HCT116 (cell line): ENCODE results near the gene TMEM232. TPM values are rescaled to one million over a fixed set of nuclear protein-coding genes. Genes with fewer than 3 reads are reported as not detected.

ENCODE experiments used
- ATAC-seq: fragments of 200-7000 bp; cut with Tn5 transposase; 2 replicates; pipeline ENCODE4 v1.9.1; 2020; ENCODE audit warnings: mild to moderate bottlenecking, moderate library complexity
- BruUV-seq: library from RNA; stranded (reverse); fragments of 400-500 nt; replicated peaks from 2 replicates; lab custom pipeline; 2021; lab: Mats Ljungman, UMichigan
- CTCF ChIA-PET: fragments of 300-600 bp; sonication (Branson Sonifier 250); formaldehyde crosslinking; loops from one replicate; lab custom pipeline; 2021; ENCODE audit warnings: antibody characterized with exemption; lab: Charles Lee
- POLR2A ChIA-PET: fragments of 300-600, 350-600 bp; sonication (Branson Sonifier 250); formaldehyde crosslinking; loops from one replicate; lab custom pipeline; 2021; ENCODE audit warnings: antibody characterized with exemption; lab: Charles Lee
- RAD21 ChIA-PET, 2 experiments: fragments of 300-600 bp; sonication (Branson Sonifier 250); formaldehyde crosslinking; loops; one replicate each; lab custom pipeline; 2023; ENCODE audit warnings: low total read pairs in 2 of 2; ENCODE audit not compliant: uncharacterized antibody in 2 of 2, unreplicated experiment in 2 of 2, low non-redundant PET in 1 of 2; lab: Charles Lee
- DNase-seq: peaks from one replicate; pipeline ENCODE4 v3.0.0-alpha.2; 2010; ENCODE audit warnings: low read depth, low spot score
- H2AFZ ChIP-seq: fragments of 200-600 bp; shearing (Covaris generic), sonication (generic); 2 replicates; pipeline ENCODE4 v1.6.1; 2017; ENCODE audit warnings: low read depth, mixed run types, mixed read lengths, antibody characterized with exemption, low read length; ENCODE audit not compliant: poor library complexity, severe bottlenecking
- H3K27ac ChIP-seq: 2 replicates; pipeline ENCODE4 v1.5.1; 2012; ENCODE audit warnings: low read depth, low read length
- H3K27me3 ChIP-seq: fragments of 200-600 bp; sonication (generic); 2 replicates; pipeline ENCODE4 v1.6.1; 2016; ENCODE audit warnings: mixed run types, low read length, mixed read lengths; ENCODE audit not compliant: insufficient read depth
- H3K36me3 ChIP-seq, 2 experiments: fragments of 200-500 bp in 1 of 2; fragments of 200-600 bp in 1 of 2; sonication (Bioruptor generic) in 1 of 2; sonication (generic) in 1 of 2; 2 replicates each; pipeline versions ENCODE4 v1.5.1 to v1.6.1; 2014 to 2016; ENCODE audit warnings: low read length in 2 of 2, inconsistent platforms in 1 of 2, mixed read lengths in 1 of 2, mixed run types in 1 of 2; ENCODE audit not compliant: insufficient read depth in 2 of 2, control insufficient read depth in 1 of 2
- H3K4me1 ChIP-seq, 2 experiments: fragments of 200-600 bp in 1 of 2; sonication (generic) in 1 of 2; 2 replicates each; pipeline versions ENCODE4 v1.5.1 to v1.6.1; 2012 to 2017; ENCODE audit warnings: low read length in 2 of 2, inconsistent platforms in 1 of 2, mild to moderate bottlenecking in 1 of 2, mixed read lengths in 1 of 2, mixed run types in 1 of 2, moderate library complexity in 1 of 2; ENCODE audit not compliant: insufficient read depth in 2 of 2, control insufficient read depth in 1 of 2
- H3K4me2 ChIP-seq: fragments of 200-600 bp; sonication (generic); 2 replicates; pipeline ENCODE4 v1.6.1; 2017; ENCODE audit warnings: mixed run types, low read length, mixed read lengths
- H3K4me3 ChIP-seq, 2 experiments: fragments of 200-600 bp in 1 of 2; sonication (generic) in 1 of 2; replicated peaks in 1 of 2; 2 replicates each; pipeline ENCODE4 v1.5.1; 2011 to 2016; ENCODE audit warnings: low read length in 2 of 2, control low read depth in 1 of 2, low read depth in 1 of 2, mild to moderate bottlenecking in 1 of 2, mixed read lengths in 1 of 2, mixed run types in 1 of 2
- H3K79me2 ChIP-seq: fragments of 200-600 bp; sonication (generic); 2 replicates; pipeline ENCODE4 v1.6.1; 2017; ENCODE audit warnings: mild to moderate bottlenecking, mixed run types, low read length, moderate library complexity, mixed read lengths; ENCODE audit not compliant: insufficient read depth
- H3K9ac ChIP-seq: fragments of 200-600 bp; sonication (generic); 2 replicates; pipeline ENCODE4 v1.6.1; 2016; ENCODE audit warnings: low read length, mixed read lengths
- H3K9me2 ChIP-seq: fragments of 200-600 bp; sonication (generic), shearing (Covaris generic); 2 replicates; pipeline ENCODE4 v1.6.1; 2017; ENCODE audit warnings: mixed run types, mild to moderate bottlenecking, moderate library complexity; ENCODE audit not compliant: insufficient read depth
- H3K9me3 ChIP-seq, 2 experiments: fragments of 200-500 bp in 1 of 2; fragments of 200-600 bp in 1 of 2; sonication (Bioruptor generic) in 1 of 2; sonication (generic) in 1 of 2; 2 replicates each; pipeline ENCODE4 v1.6.1; 2014 to 2017; ENCODE audit warnings: low read length in 2 of 2, mixed read lengths in 2 of 2, inconsistent platforms in 1 of 2, low read depth in 1 of 2, mild to moderate bottlenecking in 1 of 2, mixed run types in 1 of 2, moderate library complexity in 1 of 2; ENCODE audit not compliant: control insufficient read depth in 1 of 2, insufficient read depth in 1 of 2
- H4K20me1 ChIP-seq: fragments of 200-600 bp; sonication (generic), shearing (Covaris generic); 2 replicates; pipeline ENCODE4 v1.6.1; 2017; ENCODE audit warnings: mixed run types, mild to moderate bottlenecking, moderate library complexity; ENCODE audit not compliant: insufficient read depth
- EZH2 ChIP-seq: fragments of 200-600 bp; sonication (generic); IDR thresholded peaks from 2 replicates; pipeline ENCODE4 v1.6.1; 2017; ENCODE audit warnings: antibody characterized with exemption, mixed run types
- POLR2AphosphoS5 ChIP-seq: IDR thresholded peaks from 2 replicates; pipeline ENCODE4 v1.6.1; 2011; ENCODE audit warnings: mild to moderate bottlenecking, low read depth, low read length, moderate library complexity
- SIN3A ChIP-seq: IDR thresholded peaks from 2 replicates; pipeline ENCODE4 v1.6.1; 2012; ENCODE audit warnings: low read depth
- intact Hi-C: fragments of 100-400 bp; cut with micrococcal nuclease; formaldehyde crosslinking; loops from 2 replicates; pipeline ENCODE4 v1.10.0; 2022
- total RNA-seq: library from RNA; stranded (reverse); gene quantifications from one replicate; pipeline ENCODE4 v1.2.1, GENCODE V29; 2021; ENCODE audit not compliant: unreplicated experiment
- TF ChIP-seq, protein P1 (sequence below), 3 experiments: fragments of 200-600 bp in 1 of 3; sonication (generic) in 1 of 3; IDR thresholded peaks in 2 of 3; conservative IDR thresholded peaks in 1 of 3; 2 replicates each; pipeline ENCODE4 v1.5.1; 2012 to 2017; ENCODE audit warnings: low read depth in 2 of 3, low read length in 2 of 3, antibody characterized with exemption in 1 of 3, borderline replicate concordance in 1 of 3, control low read depth in 1 of 3, mild to moderate bottlenecking in 1 of 3, mixed read lengths in 1 of 3, mixed run types in 1 of 3, moderate library complexity in 1 of 3; ENCODE audit not compliant: insufficient read depth in 1 of 3
- TF ChIP-seq, protein P2 (sequence below): IDR thresholded peaks from 2 replicates; pipeline ENCODE4 v1.6.1; 2012; ENCODE audit warnings: low read depth

The TMEM232 gene
- total RNA-seq, 1 experiment from 2014 or later = 1.2 TPM

DNA sequence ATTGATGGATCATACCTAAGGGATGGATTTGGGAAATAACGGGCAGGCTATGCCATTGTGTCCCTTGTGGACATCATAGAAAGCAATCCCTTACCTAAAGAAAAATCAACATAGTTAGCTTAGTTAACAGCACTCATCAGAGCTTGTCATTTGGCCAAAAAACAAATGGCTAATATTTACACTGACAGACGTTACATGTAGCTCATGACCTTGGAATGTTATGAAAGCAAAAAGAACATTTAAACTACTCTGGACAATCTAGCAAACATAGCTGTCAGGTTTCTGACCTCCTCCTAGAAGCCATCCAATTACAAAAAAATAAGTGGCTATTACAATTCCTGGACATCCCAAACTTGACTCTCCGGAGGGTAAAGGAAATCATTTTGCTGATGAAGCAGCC is 23.8 kb downstream of the TMEM232 start:
- ChIA-PET RAD21 (no interaction called here), CTCF (no interaction called here), POLR2A (no interaction called here)
- no peaks in the 10 kb centered on the region for H3K79me2 ChIP-seq
- H3K4me2 ChIP-seq = no peak overlapping the region
- no TSS peak for BruUV-seq
- no peaks in the 10 kb centered on the region for H4K20me1 ChIP-seq
- H3K27ac ChIP-seq = no peak overlapping the region
- H3K36me3 ChIP-seq = no peaks in the 10 kb centered on the region
- intact Hi-C loops = no loop called here
- DNase-seq = no peak
- no peak overlapping the region for H2AFZ ChIP-seq
- H3K9me2 ChIP-seq = no peaks in the 10 kb centered on the region
- ATAC-seq = no peak
- no peak overlapping the region for H3K4me3 ChIP-seq
- H3K9ac ChIP-seq = no peak overlapping the region
- H3K27me3 ChIP-seq = no peaks in the 10 kb centered on the region
- H3K9me3 ChIP-seq = no peaks in the 10 kb centered on the region
- TF ChIP-seq SIN3A = no peak
- TF ChIP-seq, protein P1, sequence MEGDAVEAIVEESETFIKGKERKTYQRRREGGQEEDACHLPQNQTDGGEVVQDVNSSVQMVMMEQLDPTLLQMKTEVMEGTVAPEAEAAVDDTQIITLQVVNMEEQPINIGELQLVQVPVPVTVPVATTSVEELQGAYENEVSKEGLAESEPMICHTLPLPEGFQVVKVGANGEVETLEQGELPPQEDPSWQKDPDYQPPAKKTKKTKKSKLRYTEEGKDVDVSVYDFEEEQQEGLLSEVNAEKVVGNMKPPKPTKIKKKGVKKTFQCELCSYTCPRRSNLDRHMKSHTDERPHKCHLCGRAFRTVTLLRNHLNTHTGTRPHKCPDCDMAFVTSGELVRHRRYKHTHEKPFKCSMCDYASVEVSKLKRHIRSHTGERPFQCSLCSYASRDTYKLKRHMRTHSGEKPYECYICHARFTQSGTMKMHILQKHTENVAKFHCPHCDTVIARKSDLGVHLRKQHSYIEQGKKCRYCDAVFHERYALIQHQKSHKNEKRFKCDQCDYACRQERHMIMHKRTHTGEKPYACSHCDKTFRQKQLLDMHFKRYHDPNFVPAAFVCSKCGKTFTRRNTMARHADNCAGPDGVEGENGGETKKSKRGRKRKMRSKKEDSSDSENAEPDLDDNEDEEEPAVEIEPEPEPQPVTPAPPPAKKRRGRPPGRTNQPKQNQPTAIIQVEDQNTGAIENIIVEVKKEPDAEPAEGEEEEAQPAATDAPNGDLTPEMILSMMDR (IDR thresholded peaks at IDR 0.05 in 2 of 3, conservative IDR thresholded peaks at IDR 0.05 in 1 of 3; ENCODE audit: borderline replicate concordance in 1 of 3, insufficient read depth in 1 of 3, low read depth in 2 of 3, low read length in 2 of 3) = no peak
- no peak for TF ChIP-seq EZH2
- TF ChIP-seq POLR2AphosphoS5 = no peak
- TF ChIP-seq, protein P2, sequence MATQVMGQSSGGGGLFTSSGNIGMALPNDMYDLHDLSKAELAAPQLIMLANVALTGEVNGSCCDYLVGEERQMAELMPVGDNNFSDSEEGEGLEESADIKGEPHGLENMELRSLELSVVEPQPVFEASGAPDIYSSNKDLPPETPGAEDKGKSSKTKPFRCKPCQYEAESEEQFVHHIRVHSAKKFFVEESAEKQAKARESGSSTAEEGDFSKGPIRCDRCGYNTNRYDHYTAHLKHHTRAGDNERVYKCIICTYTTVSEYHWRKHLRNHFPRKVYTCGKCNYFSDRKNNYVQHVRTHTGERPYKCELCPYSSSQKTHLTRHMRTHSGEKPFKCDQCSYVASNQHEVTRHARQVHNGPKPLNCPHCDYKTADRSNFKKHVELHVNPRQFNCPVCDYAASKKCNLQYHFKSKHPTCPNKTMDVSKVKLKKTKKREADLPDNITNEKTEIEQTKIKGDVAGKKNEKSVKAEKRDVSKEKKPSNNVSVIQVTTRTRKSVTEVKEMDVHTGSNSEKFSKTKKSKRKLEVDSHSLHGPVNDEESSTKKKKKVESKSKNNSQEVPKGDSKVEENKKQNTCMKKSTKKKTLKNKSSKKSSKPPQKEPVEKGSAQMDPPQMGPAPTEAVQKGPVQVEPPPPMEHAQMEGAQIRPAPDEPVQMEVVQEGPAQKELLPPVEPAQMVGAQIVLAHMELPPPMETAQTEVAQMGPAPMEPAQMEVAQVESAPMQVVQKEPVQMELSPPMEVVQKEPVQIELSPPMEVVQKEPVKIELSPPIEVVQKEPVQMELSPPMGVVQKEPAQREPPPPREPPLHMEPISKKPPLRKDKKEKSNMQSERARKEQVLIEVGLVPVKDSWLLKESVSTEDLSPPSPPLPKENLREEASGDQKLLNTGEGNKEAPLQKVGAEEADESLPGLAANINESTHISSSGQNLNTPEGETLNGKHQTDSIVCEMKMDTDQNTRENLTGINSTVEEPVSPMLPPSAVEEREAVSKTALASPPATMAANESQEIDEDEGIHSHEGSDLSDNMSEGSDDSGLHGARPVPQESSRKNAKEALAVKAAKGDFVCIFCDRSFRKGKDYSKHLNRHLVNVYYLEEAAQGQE = no peak
- H3K4me1 ChIP-seq = no peaks in the 10 kb centered on the region
